K562 (cell line): ENCODE results near the gene JAG2.

Source experiments
- FOXM1 ChIP-seq, 2 experiments: fragments of 450-650 bp in 1 of 2; sonication (generic) in 1 of 2; formaldehyde crosslinking in 1 of 2; IDR thresholded peaks; 2 replicates each; pipeline versions ENCODE4 v1.6.1 to v1.9.0; 2017 to 2022; ENCODE audit warnings: low read depth in 2 of 2, mild to moderate bottlenecking in 2 of 2, missing genetic modification reagents in 1 of 2, moderate library complexity in 1 of 2
- SNIP1 ChIP-seq: fragments of 450-650 bp; IDR thresholded peaks from 2 replicates; pipeline ENCODE4 v1.7.1; 2017; ENCODE audit warnings: low read depth, mild to moderate bottlenecking

GRCh38 chr14:105095236-105095805 is 73.3 kb downstream of the JAG2 start:
- no peak for TF ChIP-seq FOXM1 (IDR thresholded peaks at IDR 0.05; ENCODE audit: low read depth)
- no peak for TF ChIP-seq FOXM1 (CRISPR knock-in tag; IDR thresholded peaks at IDR 0.05; ENCODE audit: low read depth)
- no peak for TF ChIP-seq SNIP1
